Measurements from ENCODE around the gene SIGMAR1.
A peak's percentile ranks its signal among the peaks of the same experiment; 100 is the strongest.

Gene SIGMAR1

GRCh38 chr9:34607331-34607730, 30.3 kb downstream of the SIGMAR1 start:
- Histone ChIP-seq H3K27me3 (ENCODE audit: insufficient read depth, low read depth) (no peaks in the 10 kb centered on the region; the same call in 1 of the 2 replicates), H2AFZ (ENCODE audit: low read depth) (no peak overlapping the region), H3K4me2 (no peak overlapping the region), H3K9ac (no peak overlapping the region), H3K79me2 (ENCODE audit: insufficient read depth, low read depth) (peaks cover 8% of the 10 kb centered on the region; the same call in 1 of the 2 replicates), H3K27ac (no peak overlapping the region), H3K36me3 (ENCODE audit: insufficient read depth) (no peaks in the 10 kb centered on the region), H3K4me1 (ENCODE audit: low read depth, poor library complexity, severe bottlenecking) (peaks cover 6% of the 10 kb centered on the region), H4K20me1 (ENCODE audit: insufficient read depth) (no peaks in the 10 kb centered on the region), H3K4me3 (IDR thresholded peaks at IDR 0.05; ENCODE audit: insufficient read depth, low read depth, low read length) (no peak overlapping the region)
- no peak for TF ChIP-seq CTCF (conservative IDR thresholded peaks at IDR 0.05; ENCODE audit: low read depth, low read length)

GRCh38 chr9:34606905-34607304, 30.7 kb downstream of the SIGMAR1 start:
- Histone ChIP-seq H3K36me3 (ENCODE audit: insufficient read depth) (no peaks in the 10 kb centered on the region), H3K79me2 (ENCODE audit: insufficient read depth, low read depth) (peaks cover 8% of the 10 kb centered on the region; the same call in 1 of the 2 replicates), H4K20me1 (ENCODE audit: insufficient read depth) (no peaks in the 10 kb centered on the region), H3K27me3 (ENCODE audit: insufficient read depth, low read depth) (no peaks in the 10 kb centered on the region; the same call in 1 of the 2 replicates), H3K4me1 (ENCODE audit: low read depth, poor library complexity, severe bottlenecking) (peaks cover 6% of the 10 kb centered on the region), H3K9ac (no peak overlapping the region), H3K4me2 (no peak overlapping the region), H3K4me3 (IDR thresholded peaks at IDR 0.05; ENCODE audit: insufficient read depth, low read depth, low read length) (no peak overlapping the region), H2AFZ (ENCODE audit: low read depth) (no peak overlapping the region), H3K27ac (no peak overlapping the region)
- no peak for TF ChIP-seq CTCF (conservative IDR thresholded peaks at IDR 0.05; ENCODE audit: low read depth, low read length)

- TF ChIP-seq CTCF (conservative IDR thresholded peaks at IDR 0.05; ENCODE audit: low read depth, low read length), result no peak
- no peaks in the 10 kb centered on the region; the same call in 1 of the 2 replicates for H3K27me3 ChIP-seq (ENCODE audit: insufficient read depth, low read depth)
Measured at GRCh38 chr9:34606190-34606589, 31.4 kb downstream of the SIGMAR1 start.

GRCh38 chr9:34603610-34604231, 33.9 kb downstream of the SIGMAR1 start:
- Histone ChIP-seq H3K4me2 (no peak overlapping the region), H3K27ac (no peak overlapping the region)
- peak; percentile 92 for TF ChIP-seq CTCF (conservative IDR thresholded peaks at IDR 0.05; ENCODE audit: low read depth, low read length)

More at GRCh38 chr9:34606190-34606589, 31.4 kb downstream of the SIGMAR1 start:
- Histone ChIP-seq H3K9ac (no peak overlapping the region), H3K36me3 (ENCODE audit: insufficient read depth) (no peaks in the 10 kb centered on the region), H3K79me2 (ENCODE audit: insufficient read depth, low read depth) (peaks cover 5% of the 10 kb centered on the region; the same call in 1 of the 2 replicates), H3K4me1 (ENCODE audit: low read depth, poor library complexity, severe bottlenecking) (peaks cover 6% of the 10 kb centered on the region), H3K27ac (no peak overlapping the region), H4K20me1 (ENCODE audit: insufficient read depth) (no peaks in the 10 kb centered on the region), H2AFZ (ENCODE audit: low read depth) (no peak overlapping the region), H3K4me2 (no peak overlapping the region), H3K4me3 (IDR thresholded peaks at IDR 0.05; ENCODE audit: insufficient read depth, low read depth, low read length) (no peak overlapping the region)

More at GRCh38 chr9:34603610-34604231, 33.9 kb downstream of the SIGMAR1 start:
- Histone ChIP-seq H3K79me2 (ENCODE audit: insufficient read depth, low read depth) (no peaks in the 10 kb centered on the region), H4K20me1 (ENCODE audit: insufficient read depth) (no peaks in the 10 kb centered on the region), H3K27me3 (ENCODE audit: insufficient read depth, low read depth) (no peaks in the 10 kb centered on the region; the same call in 1 of the 2 replicates), H3K4me3 (IDR thresholded peaks at IDR 0.05; ENCODE audit: insufficient read depth, low read depth, low read length) (no peak overlapping the region), H3K4me1 (ENCODE audit: low read depth, poor library complexity, severe bottlenecking) (no peaks in the 10 kb centered on the region), H3K9ac (no peak overlapping the region), H2AFZ (ENCODE audit: low read depth) (no peak overlapping the region), H3K36me3 (ENCODE audit: insufficient read depth) (no peaks in the 10 kb centered on the region)

Measured in KMS-11 (cell line).